HepG2 (cell line): ENCODE results near the gene ERP44. TPM values are rescaled to one million over a fixed set of nuclear protein-coding genes. Genes with fewer than 3 reads are reported as not detected.

Experiments used
- ADNP ChIP-seq: sonication (generic); formaldehyde crosslinking; IDR thresholded peaks from 2 replicates; pipeline ENCODE4 v1.4.0; 2020; ENCODE audit warnings: missing genetic modification reagents
- CREB1 ChIP-seq, 2 experiments: fragments of 450-650 bp in 1 of 2; IDR thresholded peaks; 2 replicates each; pipeline ENCODE4 v1.6.1; 2016 to 2017; ENCODE audit warnings: control low read depth in 1 of 2, mild to moderate bottlenecking in 1 of 2, missing compliant biosample characterization in 1 of 2, missing genetic modification characterization in 1 of 2
- DNMT3B ChIP-seq: conservative IDR thresholded peaks from 2 replicates; pipeline ENCODE4 v1.6.1; 2016; ENCODE audit warnings: missing biosample characterization, control low read depth
- FOXC1 ChIP-seq: sonication (generic); formaldehyde crosslinking; IDR thresholded peaks from 2 replicates; pipeline ENCODE4 v1.8.0; 2022; ENCODE audit warnings: mild to moderate bottlenecking, missing genetic modification reagents, borderline replicate concordance
- FOXP4 ChIP-seq: sonication (generic); formaldehyde crosslinking; IDR thresholded peaks from 2 replicates; pipeline ENCODE4 v1.4.0; 2020; ENCODE audit warnings: missing genetic modification reagents
- GPBP1L1 ChIP-seq: sonication (generic); formaldehyde crosslinking; IDR thresholded peaks from 2 replicates; pipeline ENCODE4 v1.5.0; 2020; ENCODE audit warnings: mild to moderate bottlenecking, missing genetic modification reagents
- GPN1 ChIP-seq: sonication (generic); formaldehyde crosslinking; IDR thresholded peaks from 2 replicates; pipeline ENCODE4 v1.5.1; 2020; ENCODE audit warnings: missing genetic modification reagents, borderline replicate concordance
- GTF3A ChIP-seq: sonication (generic); formaldehyde crosslinking; conservative IDR thresholded peaks from 2 replicates; pipeline ENCODE4 v1.4.0; 2020; ENCODE audit warnings: mild to moderate bottlenecking, missing genetic modification reagents
- KLF13 ChIP-seq: sonication (generic); formaldehyde crosslinking; IDR thresholded peaks from 2 replicates; pipeline ENCODE4 v1.4.0; 2020; ENCODE audit warnings: mild to moderate bottlenecking, missing genetic modification reagents
- KMT2B ChIP-seq: IDR thresholded peaks from 2 replicates; pipeline ENCODE4 v1.6.1; 2016; ENCODE audit warnings: missing genetic modification reagents, missing compliant biosample characterization
- MED8 ChIP-seq: sonication (generic); formaldehyde crosslinking; IDR thresholded peaks from 2 replicates; pipeline ENCODE4 v1.8.1; 2023; ENCODE audit warnings: mild to moderate bottlenecking, missing genetic modification reagents; ENCODE audit not compliant: insufficient replicate concordance
- MLX ChIP-seq: IDR thresholded peaks from 2 replicates; pipeline ENCODE4 v1.6.1; 2016
- NR2F1 ChIP-seq, 2 experiments: fragments of 450-650 bp in 1 of 2; formaldehyde crosslinking in 1 of 2; IDR thresholded peaks; 2 replicates each; pipeline versions ENCODE4 v1.5.0 to v1.6.1; 2016 to 2020; ENCODE audit warnings: mild to moderate bottlenecking in 1 of 2, missing compliant biosample characterization in 1 of 2, missing genetic modification reagents in 1 of 2, moderate library complexity in 1 of 2
- PHF21A ChIP-seq: sonication (generic); formaldehyde crosslinking; IDR thresholded peaks from 2 replicates; pipeline ENCODE4 v1.5.0; 2020; ENCODE audit warnings: mild to moderate bottlenecking, missing genetic modification reagents
- TARDBP ChIP-seq: sonication (generic); formaldehyde crosslinking; IDR thresholded peaks from 2 replicates; pipeline ENCODE4 v1.8.0; 2022; ENCODE audit warnings: mild to moderate bottlenecking, missing genetic modification reagents
- TFAP4 ChIP-seq: sonication (generic); IDR thresholded peaks from 2 replicates; pipeline ENCODE4 v1.6.1; 2016; ENCODE audit warnings: low read depth, borderline replicate concordance
- ZBTB21 ChIP-seq: sonication (generic); formaldehyde crosslinking; IDR thresholded peaks from 2 replicates; pipeline ENCODE4 v1.4.0; 2020; ENCODE audit warnings: missing genetic modification reagents
- ZBTB46 ChIP-seq: sonication (generic); formaldehyde crosslinking; IDR thresholded peaks from 2 replicates; pipeline ENCODE4 v1.4.0; 2020; ENCODE audit warnings: mild to moderate bottlenecking, missing genetic modification reagents, borderline replicate concordance
- ZNF230 ChIP-seq: sonication (generic); formaldehyde crosslinking; IDR thresholded peaks from 2 replicates; pipeline ENCODE4 v1.4.0; 2020; ENCODE audit warnings: mild to moderate bottlenecking, missing genetic modification reagents
- ZNF3 ChIP-seq: IDR thresholded peaks from 2 replicates; pipeline ENCODE4 v1.7.0; 2017; ENCODE audit warnings: inconsistent platforms
- ZNF547 ChIP-seq: sonication (generic); formaldehyde crosslinking; IDR thresholded peaks from 2 replicates; pipeline ENCODE4 v1.5.1; 2020; ENCODE audit warnings: mild to moderate bottlenecking, missing genetic modification reagents
- ZNF777 ChIP-seq: sonication (generic); formaldehyde crosslinking; IDR thresholded peaks from 2 replicates; pipeline ENCODE4 v1.4.0; 2020; ENCODE audit warnings: missing genetic modification reagents
- ZNF816 ChIP-seq: sonication (generic); formaldehyde crosslinking; IDR thresholded peaks from 2 replicates; pipeline ENCODE4 v1.8.0; 2022; ENCODE audit warnings: missing genetic modification reagents, mild to moderate bottlenecking, borderline replicate concordance
- ZNF879 ChIP-seq: sonication (generic); formaldehyde crosslinking; IDR thresholded peaks from 2 replicates; pipeline ENCODE4 v1.8.1; 2023; ENCODE audit warnings: missing genetic modification reagents
- polyA plus RNA-seq, 8 experiments: library from polyadenylated mRNA; depleted of rRNA in 3 of 8; stranded (reverse) in 7 of 8; unstranded in 1 of 8; fragments of >200 nt; fragmentation: Illumina TruSeq in 4 of 8; extraction: Trizol in 4 of 8; gene quantifications; 2 replicates each; pipeline versions ENCODE4 v1.2.1 to v1.2.3, GENCODE V29; 2011 to 2016; ENCODE audit warnings: low read depth in 4 of 8, missing spikeins in 1 of 8, mixed read lengths in 1 of 8; ENCODE audit not compliant: insufficient read depth in 1 of 8
- total RNA-seq, 5 experiments: library from RNA; depleted of rRNA; stranded (reverse); fragments of >200 nt; fragmentation: Illumina TruSeq; extraction: Trizol; gene quantifications; 2 replicates each; pipeline ENCODE4 v1.2.3, GENCODE V29; 2016; ENCODE audit warnings: low read depth in 1 of 5

The ERP44 gene
- total and polyA plus RNA-seq, 2 of the 13 experiments (the other 11 are each of a cell fraction or from before 2014, with no cell fraction given) = 8.9 to 13.8 TPM

- 0 out of 2 replicates have a peak, but pooled peaks have one; percentile 5 for TF ChIP-seq ZNF547
- peak; percentile 46 for TF ChIP-seq PHF21A (CRISPR knock-in tag)
- no peak for TF ChIP-seq ZNF816 (CRISPR knock-in tag)
- no peak for TF ChIP-seq GPBP1L1
- TF ChIP-seq DNMT3B (CRISPR knock-in tag) = no peak
- no peak for TF ChIP-seq MLX (CRISPR knock-in tag)
- no peak for TF ChIP-seq TFAP4
- TF ChIP-seq TARDBP = peak; percentile 68; the same call in 1 of the 2 replicates
- peak; percentile 82 for TF ChIP-seq CREB1 (IDR thresholded peaks at IDR 0.05)
- peak; percentile 89 for TF ChIP-seq CREB1 (CRISPR knock-in tag; IDR thresholded peaks at IDR 0.05)
- no peak for TF ChIP-seq GTF3A (CRISPR knock-in tag)
- no peak; the same call in 1 of the 2 replicates for TF ChIP-seq KLF13 (CRISPR knock-in tag)
- TF ChIP-seq MED8 (CRISPR knock-in tag) = peak; percentile 42
- TF ChIP-seq ZNF879 (CRISPR knock-in tag) = no peak
- TF ChIP-seq KMT2B (CRISPR knock-in tag) = peak; percentile 93
- no peak; the same call in 1 of the 2 replicates for TF ChIP-seq ZNF230 (CRISPR knock-in tag)
- no peak for TF ChIP-seq ZBTB46 (CRISPR knock-in tag)
- TF ChIP-seq ZNF3 (CRISPR knock-in tag) = peak; percentile 87
- TF ChIP-seq ZNF777 = peak; percentile 68
- TF ChIP-seq NR2F1 (CRISPR knock-in tag; IDR thresholded peaks at IDR 0.05) = no peak
- no peak for TF ChIP-seq FOXC1
- no peak for TF ChIP-seq ADNP
- no peak for TF ChIP-seq GPN1 (CRISPR knock-in tag)
- no peak for TF ChIP-seq ZBTB21 (CRISPR knock-in tag)
- no peak for TF ChIP-seq FOXP4 (CRISPR knock-in tag)
These were observed at the start of gene ERP44, which contains the start of gene INVS (continued) for GRCh38 chr9:100098887-100099721.
